ENCODE results near the gene COX19.

GRCh38 chr7:1004018-1004852 lies 28.9 kb upstream of the COX19 start:
- no peak for TF ChIP-seq CTCF (IDR thresholded peaks at IDR 0.05; ENCODE audit: low read depth, low read length)
- TF ChIP-seq EZH2phosphoT487 (IDR thresholded peaks at IDR 0.05; ENCODE audit: low read depth) = no peak

Data from OCI-LY3 (cell line).